ENCODE data around the gene SMKR1.
"Not testable (repeated sequence)": the region's sequence is repeated elsewhere in the genome, so short reads cannot be mapped to it uniquely, and the experiment has no call there.

Gene SMKR1

DNA sequence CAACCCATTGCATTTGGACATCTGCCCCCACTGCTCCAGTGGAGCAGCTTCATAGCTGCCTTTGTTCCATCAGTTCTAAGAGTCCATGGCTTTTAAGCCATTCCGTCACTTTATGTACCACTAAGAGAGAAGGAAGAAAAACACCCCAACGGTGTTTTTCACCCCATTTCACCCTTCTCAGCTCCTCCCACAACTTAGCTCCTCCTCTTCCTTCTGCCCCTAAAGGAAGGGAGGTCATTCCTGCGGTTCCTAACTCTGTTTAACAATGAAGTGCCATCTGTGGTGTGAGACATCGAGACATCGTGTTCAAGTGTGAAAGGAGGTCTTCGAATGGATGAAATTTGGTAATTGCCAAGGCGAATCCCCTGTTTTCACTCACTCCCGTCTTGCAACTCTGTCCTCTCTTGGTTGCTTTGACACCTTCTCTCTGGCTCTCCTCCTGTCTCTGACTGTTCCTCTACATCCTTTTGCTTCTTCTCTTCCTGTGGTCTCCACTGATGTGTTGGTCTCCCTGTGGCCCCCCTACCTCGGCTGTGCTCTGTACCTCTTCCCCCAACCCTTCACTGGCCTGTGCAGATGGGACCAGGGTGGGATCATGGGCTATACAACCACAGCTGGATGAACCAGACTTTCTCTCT lies 23.0 kb downstream of the SMKR1 start:
- peaks cover 4% of the 10 kb centered on the region for H3K4me1 Mint-ChIP-seq (ENCODE audit: low read depth)
- no peaks in the 10 kb centered on the region for H3K36me3 Mint-ChIP-seq (ENCODE audit: low read depth)
- no peak overlapping the region for H3K4me3 Mint-ChIP-seq
- DNase-seq, result no peak
- H3K27me3 Mint-ChIP-seq, result peaks cover 16% of the 10 kb centered on the region
- no peak overlapping the region for H3K27ac Mint-ChIP-seq
- H3K9me3 Mint-ChIP-seq, result no peaks in the 10 kb centered on the region

DNA sequence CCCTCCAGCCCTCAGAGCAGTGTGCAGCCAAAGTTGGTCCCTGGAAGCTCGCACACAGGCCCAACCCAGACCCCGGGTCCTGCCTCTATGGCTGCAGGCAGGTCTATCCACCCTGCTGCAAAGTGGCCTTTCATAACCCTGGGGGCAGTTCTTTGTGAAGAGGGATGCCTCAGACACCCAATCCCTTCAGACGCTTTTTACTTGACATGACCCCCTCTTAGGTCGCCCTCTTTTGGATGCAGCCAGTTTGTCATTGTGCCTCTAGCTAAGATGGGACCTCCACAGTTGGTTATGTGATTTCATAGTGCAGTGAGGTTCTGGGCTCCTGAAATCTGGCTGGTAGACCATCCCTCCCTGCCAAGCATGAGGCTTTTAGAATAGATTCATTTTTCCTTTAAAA lies 27.3 kb downstream of the SMKR1 start:
- Mint-ChIP-seq H3K9me3 (no peaks in the 10 kb centered on the region), H3K27me3 (peaks cover 13% of the 10 kb centered on the region), H3K4me3 (no peak overlapping the region), H3K27ac (no peak overlapping the region), H3K4me1 (ENCODE audit: low read depth) (peaks cover 15% of the 10 kb centered on the region), H3K36me3 (ENCODE audit: low read depth) (no peaks in the 10 kb centered on the region)
- no peak for DNase-seq

DNA sequence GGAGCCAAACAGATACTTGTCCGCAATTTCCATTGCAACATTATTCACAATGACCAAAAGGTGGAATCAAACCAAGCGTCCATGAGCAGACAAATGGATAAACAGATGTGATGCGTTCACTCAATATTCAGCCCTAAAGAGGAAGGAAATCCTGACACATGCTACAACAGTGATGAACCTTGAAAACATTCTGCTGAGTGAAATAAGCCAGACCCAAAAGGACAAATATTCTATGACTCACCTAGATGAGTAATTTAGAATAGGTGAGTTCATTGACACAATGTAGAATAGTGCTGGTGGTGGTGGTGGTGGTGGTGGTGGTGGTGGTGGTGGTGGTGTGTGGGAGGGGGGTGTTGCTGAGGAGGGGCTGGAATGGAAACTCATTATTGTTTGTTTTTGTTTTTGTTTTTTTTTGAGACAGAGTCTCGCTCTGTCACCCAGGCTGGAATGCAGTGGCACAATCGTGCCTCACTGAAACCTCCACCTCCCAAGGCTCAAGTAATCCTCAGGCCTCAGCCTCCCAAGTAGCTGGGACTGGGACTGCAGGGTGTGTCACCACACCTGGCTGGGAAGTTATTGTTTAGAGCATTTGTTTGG lies 28.6 kb downstream of the SMKR1 start:
- DNase-seq, result peak; percentile 63
- Mint-ChIP-seq H3K4me3 (no peak overlapping the region), H3K27me3 (peaks cover 10% of the 10 kb centered on the region), H3K9me3 (no peaks in the 10 kb centered on the region), H3K36me3 (ENCODE audit: low read depth) (no peaks in the 10 kb centered on the region), H3K4me1 (ENCODE audit: low read depth) (peaks cover 18% of the 10 kb centered on the region), H3K27ac (peak overlapping the region; percentile 72)

DNA sequence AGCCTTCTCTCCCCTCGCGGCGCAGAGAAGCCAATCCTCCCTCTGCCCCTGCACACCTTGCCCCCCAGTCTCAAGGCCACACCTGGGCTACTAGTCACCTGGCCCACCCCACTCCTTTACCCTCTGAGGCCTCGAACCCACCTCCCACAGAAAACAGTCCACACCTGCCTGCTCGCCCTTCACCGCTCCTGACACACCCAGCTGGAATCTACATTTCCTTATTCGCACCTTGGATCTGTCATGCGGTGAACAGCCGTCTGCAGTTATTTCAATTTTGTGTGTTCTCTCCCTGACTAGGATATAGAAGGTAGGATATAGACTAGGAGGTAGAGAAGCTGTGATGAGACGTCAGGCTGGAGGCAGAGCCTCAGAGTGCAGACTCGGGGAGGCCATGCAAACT lies 29.4 kb downstream of the SMKR1 start:
- DNase-seq, result no peak
- no peaks in the 10 kb centered on the region for H3K36me3 Mint-ChIP-seq (ENCODE audit: low read depth)
- no peaks in the 10 kb centered on the region for H3K9me3 Mint-ChIP-seq
- H3K27me3 Mint-ChIP-seq, result peaks cover 10% of the 10 kb centered on the region
- peaks cover 26% of the 10 kb centered on the region for H3K4me1 Mint-ChIP-seq (ENCODE audit: low read depth)
- H3K4me3 Mint-ChIP-seq, result no peak overlapping the region
- H3K27ac Mint-ChIP-seq, result no peak overlapping the region

DNA sequence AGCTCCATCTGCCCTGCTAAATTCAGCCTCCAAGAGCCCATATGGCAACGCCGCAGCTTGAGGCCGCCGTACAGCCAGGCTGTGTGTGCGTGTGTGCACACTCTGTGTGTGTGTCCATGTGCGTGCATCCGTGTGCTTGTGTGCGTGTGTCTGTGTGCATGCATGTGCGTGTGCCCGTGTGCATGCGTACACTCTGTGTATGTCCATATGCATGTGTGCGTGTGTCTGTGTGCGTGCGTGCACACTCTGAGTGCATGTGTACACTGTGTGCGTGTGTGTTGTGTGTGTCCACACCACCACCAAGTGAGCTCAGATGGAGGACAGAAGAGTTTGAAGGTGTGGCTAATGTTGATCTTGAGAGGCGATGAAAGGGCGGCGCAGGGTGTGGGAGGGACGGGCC lies 30.0 kb downstream of the SMKR1 start:
- no peak for DNase-seq
- peaks cover 26% of the 10 kb centered on the region for H3K4me1 Mint-ChIP-seq (ENCODE audit: low read depth)

DNA sequence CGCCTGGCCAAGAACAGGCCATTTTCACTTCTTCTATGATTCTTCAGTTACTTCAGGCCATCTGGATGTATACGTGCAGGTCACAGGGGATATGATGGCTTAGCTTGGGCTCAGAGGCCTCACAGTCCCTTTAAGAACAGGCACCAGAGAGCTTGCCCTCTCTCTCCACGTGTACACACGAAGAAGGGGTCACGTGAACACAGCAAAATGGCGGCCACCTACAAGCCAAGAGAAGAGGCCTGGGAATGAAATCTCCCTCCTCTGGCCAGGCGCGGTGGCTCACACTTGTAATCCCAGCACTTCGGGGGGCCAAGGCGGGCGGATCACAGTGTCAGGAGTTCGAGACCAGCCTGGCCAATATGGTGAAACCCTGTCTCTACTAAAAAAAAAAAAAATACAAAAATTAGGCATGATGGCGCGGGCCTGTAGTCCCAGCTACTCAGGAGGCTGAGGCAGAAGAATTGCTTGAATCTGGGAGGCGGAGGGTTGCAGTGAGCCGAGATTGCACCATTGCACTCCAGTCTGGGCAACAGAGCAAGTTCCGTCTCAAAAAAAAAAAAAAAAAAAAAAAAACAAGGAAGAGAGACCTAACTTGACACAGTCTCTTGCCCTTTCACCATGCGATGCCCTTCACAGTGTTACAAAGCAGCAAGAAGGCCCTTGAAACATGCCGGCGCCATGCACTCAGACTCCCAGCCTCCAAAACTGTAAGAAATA lies 32.4 kb downstream of the SMKR1 start:
- H3K36me3 Mint-ChIP-seq (ENCODE audit: low read depth); H3K4me3 Mint-ChIP-seq; H3K27me3 Mint-ChIP-seq; H3K27ac Mint-ChIP-seq; H3K9me3 Mint-ChIP-seq; DNase-seq: not testable (repeated sequence)
- H3K4me1 Mint-ChIP-seq (ENCODE audit: low read depth), result peaks cover 26% of the 10 kb centered on the region

More for the DNA sequence above, 30.0 kb downstream of the SMKR1 start:
- Mint-ChIP-seq H3K36me3 (ENCODE audit: low read depth) (no peaks in the 10 kb centered on the region), H3K27ac (no peak overlapping the region), H3K9me3 (no peaks in the 10 kb centered on the region), H3K27me3 (peaks cover 7% of the 10 kb centered on the region), H3K4me3 (no peak overlapping the region)

DNA sequence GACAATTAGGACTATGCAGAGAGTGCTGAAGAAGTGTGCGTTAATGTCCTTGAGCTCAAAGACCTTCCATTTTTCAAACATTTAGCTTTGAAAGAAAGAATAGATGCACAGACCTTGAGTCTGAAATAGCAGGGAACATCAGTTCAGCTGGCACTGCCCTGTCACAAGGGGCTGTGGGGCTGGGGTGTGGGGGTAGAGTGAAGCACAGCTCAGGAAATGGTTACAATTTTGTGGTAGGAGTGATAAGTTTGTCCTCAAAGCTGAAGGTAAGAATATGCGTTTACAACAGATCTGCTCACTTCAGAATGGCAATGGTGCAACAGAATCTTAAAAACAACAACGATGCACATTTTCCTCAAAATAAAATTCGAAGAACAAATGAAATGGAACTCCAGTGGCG lies 33.6 kb downstream of the SMKR1 start:
- Mint-ChIP-seq H3K27ac (peak overlapping the region; percentile 50), H3K36me3 (ENCODE audit: low read depth) (no peaks in the 10 kb centered on the region), H3K4me3 (peak overlapping the region; percentile 6), H3K9me3 (no peaks in the 10 kb centered on the region), H3K4me1 (ENCODE audit: low read depth) (peaks cover 18% of the 10 kb centered on the region), H3K27me3 (peaks cover 5% of the 10 kb centered on the region)
- no peak for DNase-seq

DNA sequence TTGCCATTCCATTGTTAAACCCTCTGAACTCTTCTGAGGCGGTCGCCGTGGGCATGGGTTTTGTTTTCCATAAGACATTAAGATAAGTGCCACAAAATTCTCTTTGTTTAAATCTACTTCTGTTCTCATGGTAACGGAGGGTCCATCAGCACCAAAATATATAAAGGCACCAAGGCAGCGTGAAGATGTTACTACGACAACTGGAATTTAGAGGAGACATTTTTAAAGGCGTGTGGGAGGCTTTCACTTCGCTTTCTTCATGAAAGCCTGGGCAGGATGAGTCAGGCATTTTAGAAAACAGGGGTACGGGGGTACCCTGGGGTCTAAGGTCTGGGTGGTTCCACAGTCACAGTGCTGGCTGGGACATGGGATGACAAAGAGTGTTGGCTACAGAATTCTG lies 34.0 kb downstream of the SMKR1 start:
- no peaks in the 10 kb centered on the region for H3K9me3 Mint-ChIP-seq
- H3K27ac Mint-ChIP-seq, result peak overlapping the region; percentile 50
- no peak for DNase-seq
- no peaks in the 10 kb centered on the region for H3K36me3 Mint-ChIP-seq (ENCODE audit: low read depth)
- H3K4me3 Mint-ChIP-seq, result no peak overlapping the region
- H3K27me3 Mint-ChIP-seq, result peaks cover 5% of the 10 kb centered on the region
- peaks cover 14% of the 10 kb centered on the region for H3K4me1 Mint-ChIP-seq (ENCODE audit: low read depth)

DNA sequence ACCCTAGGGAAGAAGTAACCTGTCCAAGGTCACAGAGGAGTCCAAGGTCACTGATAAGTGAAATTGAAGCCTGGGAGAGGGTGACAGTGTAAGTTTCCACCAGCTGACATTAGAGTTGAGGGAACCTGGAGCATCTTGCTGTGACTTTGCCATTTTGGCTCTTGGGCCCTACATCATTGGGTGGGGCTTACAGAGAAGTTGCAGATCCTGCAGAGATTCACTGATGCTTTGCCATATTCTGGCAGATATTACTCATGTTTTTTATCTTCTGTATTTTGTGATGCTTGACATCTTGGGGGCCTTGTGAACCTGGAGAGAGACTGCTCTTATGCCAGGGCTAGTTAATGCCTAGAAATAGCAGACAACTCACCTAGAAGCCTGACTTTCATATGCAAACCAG lies 36.5 kb downstream of the SMKR1 start:
- no peak overlapping the region for H3K4me3 Mint-ChIP-seq
- DNase-seq, result no peak
- peaks cover 11% of the 10 kb centered on the region for H3K4me1 Mint-ChIP-seq (ENCODE audit: low read depth)
- H3K36me3 Mint-ChIP-seq (ENCODE audit: low read depth), result no peaks in the 10 kb centered on the region
- no peaks in the 10 kb centered on the region for H3K9me3 Mint-ChIP-seq
- no peak overlapping the region for H3K27ac Mint-ChIP-seq
- peaks cover 2% of the 10 kb centered on the region for H3K27me3 Mint-ChIP-seq

DNA sequence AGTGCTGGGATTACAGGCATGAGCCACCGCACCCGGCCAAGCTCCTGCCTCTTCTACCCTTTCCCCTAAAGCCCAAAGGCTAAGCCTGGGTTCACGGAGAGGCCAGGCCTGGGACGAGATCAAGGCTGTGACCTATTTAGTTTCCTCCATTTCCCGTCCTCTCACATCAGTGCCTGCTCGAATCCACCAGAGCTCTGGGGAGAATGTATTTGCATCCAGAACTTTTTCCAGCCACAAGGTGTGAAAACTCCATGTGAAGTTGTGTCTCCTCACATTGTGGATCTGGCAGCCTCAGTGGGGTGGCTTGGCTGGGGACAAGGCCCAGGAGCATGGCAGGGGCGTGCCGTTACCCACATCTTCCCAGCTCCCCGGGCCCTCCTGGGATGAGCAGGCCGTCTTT lies 38.0 kb downstream of the SMKR1 start:
- H3K9me3 Mint-ChIP-seq, result no peaks in the 10 kb centered on the region
- H3K4me1 Mint-ChIP-seq (ENCODE audit: low read depth), result peaks cover 11% of the 10 kb centered on the region
- no peak overlapping the region for H3K27ac Mint-ChIP-seq

DNA sequence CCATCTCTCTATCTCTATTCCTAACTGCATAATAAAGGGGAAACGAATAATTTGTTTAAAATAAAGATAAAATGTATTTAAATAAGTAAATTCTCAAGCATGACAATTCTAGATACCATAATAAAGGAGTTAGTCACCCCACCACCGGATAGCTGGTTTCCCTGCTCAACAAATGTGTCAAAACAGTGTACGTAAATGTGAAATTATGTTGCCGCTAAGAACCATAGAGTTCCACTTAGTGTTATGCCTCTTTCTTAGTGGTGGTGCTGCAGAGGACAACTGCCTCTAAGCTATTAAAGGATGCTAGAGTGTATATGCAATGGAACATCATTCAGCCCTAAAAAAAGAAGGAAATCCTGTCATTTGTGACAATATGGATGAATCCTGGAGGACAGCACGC lies 42.4 kb downstream of the SMKR1 start:
- Mint-ChIP-seq H3K27me3 (peaks cover 2% of the 10 kb centered on the region), H3K9me3 (no peaks in the 10 kb centered on the region), H3K4me1 (ENCODE audit: low read depth) (no peaks in the 10 kb centered on the region), H3K4me3 (no peak overlapping the region), H3K36me3 (ENCODE audit: low read depth) (no peaks in the 10 kb centered on the region), H3K27ac (no peak overlapping the region)
- DNase-seq, result no peak

More for the DNA sequence above, 38.0 kb downstream of the SMKR1 start:
- no peak for DNase-seq
- peaks cover 2% of the 10 kb centered on the region for H3K27me3 Mint-ChIP-seq
- no peaks in the 10 kb centered on the region for H3K36me3 Mint-ChIP-seq (ENCODE audit: low read depth)
- no peak overlapping the region for H3K4me3 Mint-ChIP-seq

DNA sequence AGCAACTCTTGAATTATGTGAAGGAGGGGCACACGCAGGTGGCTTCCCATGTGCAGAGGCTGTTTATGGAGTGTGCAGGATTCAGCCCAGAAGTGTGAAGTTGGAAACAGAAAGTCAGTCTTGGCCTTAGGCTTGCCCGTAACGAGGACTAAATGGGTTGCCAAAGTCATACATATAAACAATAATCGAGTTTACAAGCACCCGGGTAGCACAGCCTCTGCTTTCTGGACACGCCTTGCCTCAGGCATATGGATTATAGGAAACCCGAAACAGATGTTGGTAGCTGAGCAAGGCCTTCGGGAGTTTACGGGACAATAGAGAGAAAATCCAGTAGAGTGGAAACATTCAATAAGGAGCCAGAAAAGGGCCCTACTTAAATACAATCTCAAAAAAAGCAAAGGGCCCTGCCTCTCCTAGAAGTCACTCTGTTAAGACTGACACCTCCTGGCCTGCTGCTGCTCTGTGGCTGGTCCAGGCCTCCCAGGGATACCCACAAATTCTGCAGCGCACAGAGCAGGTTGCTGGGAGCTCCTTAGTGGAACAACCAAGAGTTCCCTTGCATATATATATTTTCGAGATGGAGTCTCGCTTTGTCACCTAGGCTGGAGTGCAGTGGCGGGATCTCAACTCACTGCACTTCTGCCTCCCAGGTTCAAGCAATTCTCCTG lies 48.5 kb downstream of the SMKR1 start:
- Mint-ChIP-seq H3K27ac (no peak overlapping the region), H3K4me3 (no peak overlapping the region), H3K36me3 (ENCODE audit: low read depth) (no peaks in the 10 kb centered on the region), H3K27me3 (no peaks in the 10 kb centered on the region), H3K9me3 (no peaks in the 10 kb centered on the region), H3K4me1 (ENCODE audit: low read depth) (peaks cover 5% of the 10 kb centered on the region)
- DNase-seq, result no peak

DNA sequence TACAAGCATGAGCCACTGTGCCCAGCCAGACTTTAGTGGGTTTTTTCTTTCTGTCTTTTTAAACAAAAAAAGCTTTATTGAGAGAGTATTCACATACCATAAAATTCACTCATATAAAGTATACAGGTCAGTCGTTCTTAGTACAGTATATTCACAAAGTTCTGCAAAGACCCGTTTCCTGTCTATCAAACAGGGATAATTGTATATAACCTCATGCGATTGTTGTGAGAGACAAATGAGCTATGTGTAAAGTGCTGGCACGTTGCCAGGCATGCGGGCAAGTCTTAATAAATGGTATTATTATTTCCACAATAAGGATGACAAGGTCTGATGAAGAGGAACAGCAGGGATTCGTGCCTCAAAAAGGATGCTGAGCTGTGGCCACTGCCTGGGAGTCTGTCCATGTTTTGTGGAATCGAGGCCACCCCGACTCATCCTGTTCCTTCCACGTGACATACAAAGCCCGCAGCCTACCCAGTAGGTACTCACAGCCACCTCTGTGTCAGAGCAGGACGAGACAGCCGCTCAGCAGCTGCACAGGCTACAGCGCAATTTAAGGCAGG lies 51.6 kb downstream of the SMKR1 start:
- H3K4me3 Mint-ChIP-seq, result no peak overlapping the region
- H3K27ac Mint-ChIP-seq, result no peak overlapping the region
- H3K9me3 Mint-ChIP-seq, result no peaks in the 10 kb centered on the region
- no peaks in the 10 kb centered on the region for H3K27me3 Mint-ChIP-seq
- H3K4me1 Mint-ChIP-seq (ENCODE audit: low read depth), result peaks cover 5% of the 10 kb centered on the region
- H3K36me3 Mint-ChIP-seq (ENCODE audit: low read depth), result no peaks in the 10 kb centered on the region
- DNase-seq, result peak; percentile 59

DNA sequence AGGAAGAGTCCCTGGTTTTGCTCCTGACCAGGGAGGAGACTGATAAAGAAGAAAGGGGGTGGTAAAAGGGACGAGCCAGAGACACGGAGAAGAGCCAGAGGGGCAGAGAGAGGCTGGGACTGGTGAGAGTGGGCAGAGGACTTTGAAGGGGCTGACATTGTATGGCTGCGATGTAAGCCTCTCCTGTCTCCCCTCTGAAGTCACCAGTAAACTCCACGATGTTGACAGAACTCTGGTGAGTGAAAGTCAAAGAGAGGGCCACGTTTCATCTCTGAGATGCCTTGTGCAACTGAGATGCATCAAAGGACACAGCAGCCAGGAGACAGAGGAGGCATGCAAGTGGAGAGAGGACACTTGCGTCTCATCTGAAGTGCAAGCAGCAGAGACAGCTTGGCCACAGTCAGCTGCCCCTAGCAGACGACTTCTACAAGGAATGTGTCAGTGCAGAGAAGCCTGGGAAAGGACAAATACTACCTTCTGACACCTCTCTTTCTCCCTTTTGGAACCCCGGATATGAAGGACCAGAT lies 54.3 kb downstream of the SMKR1 start:
- DNase-seq, result no peak
- Mint-ChIP-seq H3K4me1 (ENCODE audit: low read depth) (peaks cover 5% of the 10 kb centered on the region), H3K9me3 (no peaks in the 10 kb centered on the region), H3K27ac (no peak overlapping the region), H3K36me3 (ENCODE audit: low read depth) (no peaks in the 10 kb centered on the region), H3K27me3 (no peaks in the 10 kb centered on the region), H3K4me3 (no peak overlapping the region)

Measured in activated T-cell treated with anti-CD3 and anti-CD28 coated beads, Interleukin-2, amount 50 U/mL, for 24 hours (primary cell).